ENCODE results near the gene MAP2K2. TPM values are rescaled to one million over a fixed set of nuclear protein-coding genes. Genes with fewer than 3 reads are reported as not detected.
"Not testable (repeated sequence)": the region's sequence is repeated elsewhere in the genome, so short reads cannot be mapped to it uniquely, and the experiment has no call there.

Gene MAP2K2
- total and polyA plus RNA-seq, 5 donors, result 113 to 151 (median 124) TPM

- 31% methylated on average over 8 of the region's 8 CpGs for WGBS
- no peak overlapping the region for H3K4me3 ChIP-seq (ENCODE audit: low read length)
- H3K27ac ChIP-seq (ENCODE audit: low read length), result no peak overlapping the region
- H3K4me1 ChIP-seq (ENCODE audit: control insufficient read depth, insufficient read depth, low read length), result peaks cover 1% of the 10 kb centered on the region
- DNase-seq, result no peak
- H3K27me3 ChIP-seq (ENCODE audit: control insufficient read depth, insufficient read depth), result no peaks in the 10 kb centered on the region
- no peaks in the 10 kb centered on the region for H3K9me3 ChIP-seq (ENCODE audit: control insufficient read depth, low read length)
- ATAC-seq, result no peak
- intact Hi-C loops (cut with DNase I), result no loop called here
Observed at GRCh38 chr19:4130744-4131438, 7.0 kb upstream of the MAP2K2 start.

GRCh38 chr19:4129050-4129449 lies 5.1 kb upstream of the MAP2K2 start:
- not testable (repeated sequence) for H3K4me1 ChIP-seq (ENCODE audit: control insufficient read depth, insufficient read depth, low read length); ATAC-seq; H3K27me3 ChIP-seq (ENCODE audit: control insufficient read depth, insufficient read depth); DNase-seq; H3K4me3 ChIP-seq (ENCODE audit: low read length); H3K27ac ChIP-seq (ENCODE audit: low read length); H3K9me3 ChIP-seq (ENCODE audit: control insufficient read depth, low read length)
- 94% methylated on average over 7 of the region's 7 CpGs for WGBS
- intact Hi-C loops (cut with DNase I), result loop anchor here in 1 of 4 donors (10.0 kb wide), 1 partner anchor 144 kb away; the partner anchor contains the start of gene EEF2

- DNase-seq; H3K9me3 ChIP-seq (ENCODE audit: control insufficient read depth, low read length); H3K27me3 ChIP-seq (ENCODE audit: control insufficient read depth, insufficient read depth); ATAC-seq; H3K4me3 ChIP-seq (ENCODE audit: low read length); H3K27ac ChIP-seq (ENCODE audit: low read length): not testable (repeated sequence)
- H3K4me1 ChIP-seq (ENCODE audit: control insufficient read depth, insufficient read depth, low read length), result peaks cover 10% of the 10 kb centered on the region
- 83% methylated on average over 4 of the region's 4 CpGs for WGBS
- intact Hi-C loops (cut with DNase I), result loop anchor here in 1 of 4 donors (10.0 kb wide), 1 partner anchor 143 kb away; the partner anchor contains the start of gene EEF2
Observed at GRCh38 chr19:4127322-4127721, 3.4 kb upstream of the MAP2K2 start.

GRCh38 chr19:4124638-4125037 lies 716 bp upstream of the MAP2K2 start:
- ATAC-seq (no peak), DNase-seq (no peak)
- H3K27me3 ChIP-seq (ENCODE audit: control insufficient read depth, insufficient read depth), result no peaks in the 10 kb centered on the region
- H3K4me1 ChIP-seq (ENCODE audit: control insufficient read depth, insufficient read depth, low read length), result peaks cover 9% of the 10 kb centered on the region
- intact Hi-C loops (cut with DNase I), result loop anchor here in 1 of 4 donors (10.0 kb wide), 1 partner anchor 140 kb away; the partner anchor contains the start of gene EEF2
- H3K4me3 ChIP-seq (ENCODE audit: low read length), result peak overlapping the region; percentile 90
- WGBS, result 45% methylated on average over 8 of the region's 8 CpGs
- H3K9me3 ChIP-seq (ENCODE audit: control insufficient read depth, low read length), result no peaks in the 10 kb centered on the region
- H3K27ac ChIP-seq (ENCODE audit: low read length), result no peak overlapping the region

- Histone ChIP-seq H3K27me3 (ENCODE audit: control insufficient read depth, insufficient read depth) (no peaks in the 10 kb centered on the region), H3K9me3 (ENCODE audit: control insufficient read depth, low read length) (no peaks in the 10 kb centered on the region), H3K4me1 (ENCODE audit: control insufficient read depth, insufficient read depth, low read length) (peaks cover 9% of the 10 kb centered on the region), H3K4me3 (ENCODE audit: low read length) (peak overlapping the region; percentile 90), H3K27ac (ENCODE audit: low read length) (no peak overlapping the region)
- intact Hi-C loops (cut with DNase I), result loop anchor here in 1 of 4 donors (10.0 kb wide), 1 partner anchor 138 kb away; the partner anchor contains the start of gene EEF2
- ATAC-seq, result no peak
- no peak for DNase-seq
- 64% methylated on average over 5 of the region's 5 CpGs for WGBS
Observed at GRCh38 chr19:4122480-4122879, 1.4 kb downstream of the MAP2K2 start.

GRCh38 chr19:4121815-4122214 lies 2.1 kb downstream of the MAP2K2 start:
- Histone ChIP-seq H3K9me3 (ENCODE audit: control insufficient read depth, low read length) (no peaks in the 10 kb centered on the region), H3K4me1 (ENCODE audit: control insufficient read depth, insufficient read depth, low read length) (peaks cover 9% of the 10 kb centered on the region), H3K27ac (ENCODE audit: low read length) (no peak overlapping the region), H3K27me3 (ENCODE audit: control insufficient read depth, insufficient read depth) (no peaks in the 10 kb centered on the region), H3K4me3 (ENCODE audit: low read length) (no peak overlapping the region)
- ATAC-seq, result no peak
- intact Hi-C loops (cut with DNase I), result loop anchor here in 1 of 4 donors (10.0 kb wide), 1 partner anchor 137 kb away; the partner anchor contains the start of gene EEF2
- DNase-seq, result peak in 1 of 3 donors; percentile 16
- 95% methylated on average over 4 of the region's 4 CpGs for WGBS

GRCh38 chr19:4121273-4121612 lies 2.7 kb downstream of the MAP2K2 start:
- 92% methylated on average over 5 of the region's 5 CpGs for WGBS
- Histone ChIP-seq H3K9me3 (ENCODE audit: control insufficient read depth, low read length) (no peaks in the 10 kb centered on the region), H3K4me1 (ENCODE audit: control insufficient read depth, insufficient read depth, low read length) (peaks cover 9% of the 10 kb centered on the region), H3K4me3 (ENCODE audit: low read length) (no peak overlapping the region), H3K27me3 (ENCODE audit: control insufficient read depth, insufficient read depth) (no peaks in the 10 kb centered on the region), H3K27ac (ENCODE audit: low read length) (no peak overlapping the region)
- ATAC-seq (no peak), DNase-seq (no peak)
- intact Hi-C loops (cut with DNase I), result loop anchor here in 1 of 4 donors (10.0 kb wide), 1 partner anchor 136 kb away; the partner anchor contains the start of gene EEF2

- H3K27me3 ChIP-seq (ENCODE audit: control insufficient read depth, insufficient read depth), result no peaks in the 10 kb centered on the region
- DNase-seq, result peak in 1 of 3 donors; percentile 48
- intact Hi-C loops (cut with DNase I), result loop anchor here in 1 of 4 donors (10.0 kb wide), 1 partner anchor 136 kb away; the partner anchor contains the start of gene EEF2
- H3K9me3 ChIP-seq (ENCODE audit: control insufficient read depth, low read length), result no peaks in the 10 kb centered on the region
- ATAC-seq, result no peak
- H3K27ac ChIP-seq (ENCODE audit: low read length), result no peak overlapping the region
- 71% methylated on average over 21 of the region's 21 CpGs for WGBS
- H3K4me3 ChIP-seq (ENCODE audit: low read length), result no peak overlapping the region
- H3K4me1 ChIP-seq (ENCODE audit: control insufficient read depth, insufficient read depth, low read length), result peaks cover 11% of the 10 kb centered on the region
Observed at GRCh38 chr19:4120559-4121272, 3.2 kb downstream of the MAP2K2 start.

- intact Hi-C loops (cut with DNase I), result loop anchor here in 1 of 4 donors (10.0 kb wide), 1 partner anchor 135 kb away; the partner anchor contains the start of gene EEF2
- H3K4me3 ChIP-seq (ENCODE audit: low read length), result no peak overlapping the region
- WGBS, result 87% methylated on average over 13 of the region's 13 CpGs
- ATAC-seq (no peak), DNase-seq (peak in 1 of 3 donors; percentile 48)
- no peaks in the 10 kb centered on the region for H3K9me3 ChIP-seq (ENCODE audit: control insufficient read depth, low read length)
- H3K27me3 ChIP-seq (ENCODE audit: control insufficient read depth, insufficient read depth), result no peaks in the 10 kb centered on the region
- peaks cover 12% of the 10 kb centered on the region for H3K4me1 ChIP-seq (ENCODE audit: control insufficient read depth, insufficient read depth, low read length)
- H3K27ac ChIP-seq (ENCODE audit: low read length), result no peak overlapping the region
Observed at GRCh38 chr19:4119763-4120162, 4.2 kb downstream of the MAP2K2 start.

GRCh38 chr19:4115818-4116385 lies 8.0 kb downstream of the MAP2K2 start:
- peak overlapping the region; percentile 14 for H3K27ac ChIP-seq (ENCODE audit: low read length)
- ATAC-seq, result no peak
- 83% methylated on average over 13 of the region's 13 CpGs for WGBS

More at GRCh38 chr19:4115818-4116385, 8.0 kb downstream of the MAP2K2 start:
- Histone ChIP-seq H3K4me1 (ENCODE audit: control insufficient read depth, insufficient read depth, low read length) (peaks cover 2% of the 10 kb centered on the region), H3K9me3 (ENCODE audit: control insufficient read depth, low read length) (no peaks in the 10 kb centered on the region), H3K27me3 (ENCODE audit: control insufficient read depth, insufficient read depth) (no peaks in the 10 kb centered on the region), H3K4me3 (ENCODE audit: low read length) (no peak overlapping the region)
- no peak for DNase-seq
- intact Hi-C loops (cut with DNase I), result no loop called here

All from right cardiac atrium (tissue), 5 donors.